KOPT-K1 (cell line): ENCODE data around the gene TPD52L1.
"Not testable (repeated sequence)": the region's sequence is repeated elsewhere in the genome, so short reads cannot be mapped to it uniquely, and the experiment has no call there.

ENCODE experiments used
- H3K27ac ChIP-seq: fragments of 200-600 bp; sonication (generic); 2 replicates; pipeline ENCODE4 v1.5.1; 2016; ENCODE audit warnings: antibody characterized with exemption, mild to moderate bottlenecking, low read depth, low read length; ENCODE audit not compliant: poor library complexity, severe bottlenecking
- H3K36me3 ChIP-seq: fragments of 200-600 bp; sonication (generic); 2 replicates; pipeline ENCODE4 v1.5.1; 2017; ENCODE audit warnings: antibody characterized with exemption, mild to moderate bottlenecking, low read length, moderate library complexity; ENCODE audit not compliant: insufficient read depth
- H3K9me3 ChIP-seq: fragments of 200-600 bp; sonication (generic); 2 replicates; pipeline ENCODE4 v1.5.1; 2017; ENCODE audit warnings: antibody characterized with exemption, low read length, mild to moderate bottlenecking; ENCODE audit not compliant: insufficient read depth, poor library complexity, severe bottlenecking

The TPD52L1 gene

DNA sequence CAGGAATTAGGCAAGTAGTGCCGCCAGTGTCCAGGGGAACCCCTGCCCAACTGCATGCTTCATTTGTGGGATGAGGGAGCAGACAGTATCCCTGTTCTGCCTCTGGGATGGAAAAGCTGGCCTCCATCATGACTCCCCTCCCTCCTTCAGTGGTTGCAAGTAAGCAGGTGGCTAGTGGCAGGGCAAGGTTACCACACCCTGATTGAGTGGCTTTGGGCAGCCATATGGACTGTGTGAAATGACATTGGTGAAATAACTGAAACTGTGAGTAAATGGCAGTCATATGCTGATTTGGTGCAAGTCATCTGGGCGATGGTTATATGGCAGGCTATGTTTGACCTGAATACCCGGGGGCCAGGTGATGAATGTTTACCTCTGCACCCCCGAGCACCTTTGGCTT, 115.2 kb downstream of the TPD52L1 start:
- no peak overlapping the region for H3K27ac ChIP-seq
- H3K36me3 ChIP-seq = peaks cover 30% of the 10 kb centered on the region
- H3K9me3 ChIP-seq = no peaks in the 10 kb centered on the region

GRCh38 chr6:125269328-125269985, 115.9 kb downstream of the TPD52L1 start:
- peaks cover 36% of the 10 kb centered on the region for H3K36me3 ChIP-seq
- no peaks in the 10 kb centered on the region for H3K9me3 ChIP-seq
- H3K27ac ChIP-seq = no peak overlapping the region

DNA sequence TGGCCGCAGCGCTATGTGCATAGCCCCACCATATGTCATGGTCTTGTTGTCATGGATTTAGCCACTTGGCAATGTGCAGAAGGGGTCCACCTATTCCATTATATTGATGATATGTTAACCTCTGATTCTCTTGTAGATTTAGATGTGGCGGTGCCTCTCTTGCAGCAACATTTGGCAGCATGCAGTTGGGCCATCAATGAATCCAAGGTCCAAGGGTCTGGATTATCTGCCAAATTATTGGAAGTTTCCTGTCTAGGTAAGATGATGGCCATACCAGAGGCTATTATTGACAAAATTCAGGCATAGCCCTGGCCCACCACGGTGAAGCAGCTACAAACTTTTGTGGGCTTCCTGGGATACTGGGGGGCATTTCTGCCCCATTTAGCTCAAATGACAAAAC, 116.8 kb downstream of the TPD52L1 start:
- peaks cover 44% of the 10 kb centered on the region for H3K36me3 ChIP-seq
- no peaks in the 10 kb centered on the region for H3K9me3 ChIP-seq
- no peak overlapping the region for H3K27ac ChIP-seq

DNA sequence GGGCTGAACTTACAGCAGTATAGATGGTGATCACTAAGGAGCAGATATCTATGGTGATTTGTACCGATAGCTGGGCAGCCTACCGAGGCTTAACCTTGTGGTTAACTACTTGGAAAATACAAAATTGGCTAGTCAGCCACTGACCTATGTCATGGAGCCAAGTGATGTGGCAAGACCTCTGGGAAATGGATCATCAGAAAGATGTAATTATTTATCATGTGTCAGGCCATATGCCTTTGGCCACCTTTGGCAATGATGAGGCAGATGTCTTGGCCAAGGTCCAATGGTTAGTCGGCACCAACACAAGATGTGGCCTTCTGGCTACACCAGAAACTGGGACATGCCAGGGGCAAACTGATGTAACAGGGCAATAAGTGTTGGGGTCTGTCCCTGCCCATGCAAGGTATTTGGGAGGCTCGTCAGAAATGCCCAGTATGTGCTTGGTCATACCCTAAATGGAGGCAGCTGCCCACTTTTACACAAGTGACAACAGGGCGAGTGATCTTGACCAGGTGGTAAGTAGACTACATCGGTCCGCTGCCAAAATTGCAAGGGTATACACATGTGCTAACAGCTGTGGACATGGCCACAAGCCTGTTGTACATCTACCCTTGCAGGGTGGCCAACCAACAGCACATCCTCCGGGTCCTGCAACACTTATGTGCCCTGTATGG, 118.0 kb downstream of the TPD52L1 start:
- H3K36me3 ChIP-seq = peaks cover 56% of the 10 kb centered on the region
- no peak overlapping the region for H3K27ac ChIP-seq
- H3K9me3 ChIP-seq = no peaks in the 10 kb centered on the region

DNA sequence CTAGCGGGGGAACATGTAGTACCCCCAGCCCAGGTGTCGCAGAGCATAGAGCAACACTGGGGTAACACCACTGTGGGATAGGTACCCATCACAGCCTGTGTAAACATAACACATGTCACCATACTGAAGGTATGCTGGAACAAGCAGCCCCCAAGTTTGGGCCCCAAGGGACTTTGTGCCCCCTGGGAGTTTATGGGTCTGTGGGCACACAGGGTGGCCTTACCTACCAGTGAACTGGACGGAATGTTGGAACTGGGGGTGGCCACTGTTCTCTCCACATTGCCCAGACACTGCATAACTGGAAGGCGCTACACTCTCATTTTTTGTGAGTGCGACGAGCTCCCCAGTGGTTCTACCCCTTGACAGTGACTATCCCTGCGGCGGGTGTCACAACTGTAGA, 119.7 kb downstream of the TPD52L1 start:
- no peak overlapping the region for H3K27ac ChIP-seq
- no peaks in the 10 kb centered on the region for H3K9me3 ChIP-seq
- H3K36me3 ChIP-seq = peaks cover 67% of the 10 kb centered on the region

- Histone ChIP-seq H3K27ac (no peak overlapping the region), H3K9me3 (no peaks in the 10 kb centered on the region), H3K36me3 (peaks cover 67% of the 10 kb centered on the region)
Measured at GRCh38 chr6:125273965-125274364, 120.4 kb downstream of the TPD52L1 start.

DNA sequence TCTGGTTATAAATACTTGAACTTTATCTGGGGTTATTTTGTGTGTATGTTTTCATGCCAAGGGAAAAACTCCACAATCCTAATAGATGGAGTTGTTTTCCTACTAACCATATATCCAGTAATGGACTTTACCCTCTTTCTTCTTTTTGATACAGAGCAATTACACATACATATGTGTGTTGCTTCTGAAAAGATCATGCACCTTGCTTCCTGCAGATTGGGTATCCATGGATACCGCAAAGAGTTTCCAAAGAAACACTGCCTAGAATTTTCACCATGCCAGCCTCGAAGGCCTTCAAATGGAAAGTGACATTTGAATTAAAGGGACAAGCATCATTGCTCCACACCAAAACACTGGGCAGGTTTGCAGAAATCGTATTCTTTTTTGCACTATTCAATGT, 121.4 kb downstream of the TPD52L1 start:
- H3K36me3 ChIP-seq = peaks cover 71% of the 10 kb centered on the region
- H3K27ac ChIP-seq = no peak overlapping the region
- no peaks in the 10 kb centered on the region for H3K9me3 ChIP-seq

DNA sequence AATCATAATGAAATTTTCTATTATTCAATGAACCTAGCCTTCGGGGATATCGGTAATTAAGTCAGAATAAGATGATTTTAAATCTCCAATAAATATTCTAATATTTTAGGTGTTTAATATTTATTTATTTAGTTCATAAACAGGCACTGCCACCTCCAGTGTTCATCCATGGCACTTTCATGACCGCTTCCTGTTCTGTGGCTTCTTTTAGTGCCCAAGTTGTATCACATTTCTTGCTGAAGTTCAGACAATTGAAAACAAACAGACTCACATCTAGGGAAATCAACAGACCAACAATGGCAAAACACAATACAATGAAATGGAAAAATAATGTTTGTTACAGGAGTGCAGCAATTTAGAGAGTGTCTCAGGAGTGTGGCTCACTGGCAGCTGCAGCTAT, 122.2 kb downstream of the TPD52L1 start:
- Histone ChIP-seq H3K36me3 (peaks cover 79% of the 10 kb centered on the region), H3K9me3 (no peaks in the 10 kb centered on the region), H3K27ac (no peak overlapping the region)

GRCh38 chr6:125277838-125278237, 124.3 kb downstream of the TPD52L1 start:
- no peak overlapping the region for H3K27ac ChIP-seq
- H3K36me3 ChIP-seq = peaks cover 76% of the 10 kb centered on the region

DNA sequence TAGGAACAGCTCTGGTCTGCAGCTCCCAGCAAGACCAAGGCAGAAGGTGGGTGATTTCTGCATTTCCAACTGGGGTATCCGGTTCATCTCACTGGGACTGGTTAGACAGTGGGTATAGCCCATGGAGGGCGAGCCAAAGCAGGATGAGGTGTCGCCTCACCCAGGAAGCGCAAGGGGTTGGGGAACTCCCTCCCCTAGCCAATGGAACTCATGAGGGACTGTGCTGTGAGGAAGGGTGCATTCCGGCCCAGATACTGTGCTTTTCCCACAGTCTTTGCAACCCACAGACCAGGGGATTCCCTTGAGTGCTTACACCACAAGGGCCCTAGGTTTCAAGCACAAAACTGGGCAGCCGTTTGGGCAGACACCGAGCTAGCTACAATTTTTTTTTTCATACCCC, 126.4 kb downstream of the TPD52L1 start:
- H3K27ac ChIP-seq = no peak overlapping the region
- H3K9me3 ChIP-seq = peaks cover 10% of the 10 kb centered on the region
- H3K36me3 ChIP-seq = peaks cover 64% of the 10 kb centered on the region

More at GRCh38 chr6:125277838-125278237, 124.3 kb downstream of the TPD52L1 start:
- H3K9me3 ChIP-seq = peaks cover 5% of the 10 kb centered on the region

DNA sequence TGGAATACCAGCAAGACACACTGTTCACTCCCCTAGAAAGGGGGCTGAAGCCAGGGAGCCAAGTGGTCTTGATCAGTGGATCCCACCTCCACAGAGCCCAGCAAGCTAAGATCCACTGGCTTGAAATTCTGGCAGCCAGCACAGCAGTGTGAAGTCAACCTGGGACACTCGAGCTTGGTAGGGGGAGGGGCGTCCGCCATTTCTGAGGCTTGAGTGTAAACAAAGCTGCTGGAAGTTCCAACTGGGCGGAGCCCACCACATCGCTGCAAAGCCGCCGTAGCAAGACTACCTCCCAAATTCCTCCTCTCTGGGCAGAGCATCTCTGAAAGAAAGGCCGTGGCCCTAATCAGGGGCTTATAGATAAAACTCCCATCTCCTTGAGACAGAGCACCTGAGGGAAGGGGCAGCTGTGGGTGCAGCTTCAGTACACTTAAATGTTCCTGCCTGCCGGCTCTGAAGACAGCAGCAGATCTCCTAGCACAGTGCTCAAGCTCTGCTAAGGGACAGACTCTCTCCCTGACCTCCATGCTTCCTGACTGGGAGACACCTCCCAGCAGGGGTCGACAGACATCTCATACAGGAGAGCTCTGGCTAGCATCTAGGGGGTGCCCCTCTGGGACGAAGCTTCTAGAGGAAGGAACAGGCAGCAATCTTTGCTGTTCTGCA, 126.9 kb downstream of the TPD52L1 start:
- Histone ChIP-seq H3K9me3 (peaks cover 15% of the 10 kb centered on the region), H3K36me3 (peaks cover 64% of the 10 kb centered on the region)
- H3K27ac ChIP-seq = not testable (repeated sequence)

GRCh38 chr6:125282470-125282869, 128.9 kb downstream of the TPD52L1 start:
- H3K27ac ChIP-seq = not testable (repeated sequence)
- peaks cover 64% of the 10 kb centered on the region for H3K36me3 ChIP-seq
- peaks cover 26% of the 10 kb centered on the region for H3K9me3 ChIP-seq

DNA sequence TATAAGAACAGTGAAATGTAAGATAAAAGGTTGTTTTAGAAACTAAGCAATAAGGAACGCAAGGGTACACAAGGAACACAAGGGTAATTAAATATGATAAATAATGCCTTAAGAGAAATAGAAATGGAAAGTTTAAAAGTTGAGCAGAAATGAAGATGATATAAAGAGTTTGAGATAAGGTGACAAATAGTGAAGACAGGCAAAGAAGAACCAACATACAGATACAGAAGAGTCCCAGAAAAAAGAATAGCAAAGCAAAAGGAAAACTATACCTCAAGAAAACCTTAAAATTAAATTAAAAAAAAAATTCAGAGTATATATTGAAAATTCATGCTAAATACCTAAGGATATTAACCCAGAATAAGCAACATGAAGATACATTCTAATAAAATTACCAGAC, 131.8 kb downstream of the TPD52L1 start:
- Histone ChIP-seq H3K36me3 (peaks cover 76% of the 10 kb centered on the region), H3K9me3 (peaks cover 35% of the 10 kb centered on the region), H3K27ac (no peak overlapping the region)

DNA sequence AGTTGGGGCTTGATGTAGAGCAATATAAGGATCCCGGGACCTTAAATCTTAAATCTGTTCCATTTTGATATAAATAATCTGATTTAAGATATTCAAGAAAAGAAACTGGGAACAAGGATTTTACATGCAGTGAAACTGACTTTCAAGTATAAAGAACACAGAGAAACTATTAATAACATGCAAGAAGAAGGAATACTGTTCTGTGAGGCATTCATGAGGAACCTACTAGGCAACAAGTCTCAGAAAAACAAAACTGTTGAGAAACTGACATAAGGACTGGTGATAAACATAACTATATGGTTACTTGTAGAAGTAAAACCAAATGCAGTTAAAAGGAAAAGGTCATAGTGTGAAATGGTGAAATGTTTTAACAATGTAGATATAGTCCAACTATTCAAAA, 132.4 kb downstream of the TPD52L1 start:
- H3K36me3 ChIP-seq = peaks cover 76% of the 10 kb centered on the region
- H3K27ac ChIP-seq = no peak overlapping the region
- H3K9me3 ChIP-seq = peaks cover 35% of the 10 kb centered on the region

DNA sequence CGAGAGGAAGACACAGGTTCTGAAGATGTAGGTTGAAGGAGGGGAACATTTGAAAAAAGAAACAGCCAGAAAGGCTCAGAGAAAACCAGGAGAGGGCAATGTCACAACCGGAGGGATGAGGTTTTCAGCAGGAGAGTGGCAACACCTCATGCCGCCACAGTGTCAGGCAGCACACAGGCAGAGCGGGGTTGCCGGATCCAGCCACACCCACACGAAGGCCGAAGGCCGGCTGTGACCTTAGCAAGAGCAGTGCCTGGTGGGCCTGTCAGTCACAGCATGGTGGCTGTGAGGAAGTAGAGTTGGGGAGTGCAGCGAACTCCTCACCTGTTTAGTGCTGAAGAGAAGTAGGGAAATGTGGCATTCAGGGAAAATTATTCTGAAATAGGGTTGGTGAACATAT, 134.1 kb downstream of the TPD52L1 start:
- Histone ChIP-seq H3K9me3 (peaks cover 31% of the 10 kb centered on the region), H3K27ac (no peak overlapping the region), H3K36me3 (peaks cover 79% of the 10 kb centered on the region)
